GM23338 (cell line): ENCODE results near the gene RUBCN. TPM values are rescaled to one million over a fixed set of nuclear protein-coding genes. Genes with fewer than 3 reads are reported as not detected.
A peak's percentile ranks its signal among the peaks of the same experiment; 100 is the strongest.

ENCODE experiments used
- ATAC-seq: fragments of 200-7000 bp; cut with Tn5 transposase; 3 replicates; pipeline ENCODE4 v1.9.1; 2020
- DNase-seq: peaks from one replicate; pipeline ENCODE4 v3.0.0-alpha.2; 2015; ENCODE audit warnings: low spot score
- H2AFZ ChIP-seq: fragments of 200-600 bp; sonication (generic); 2 replicates; pipeline ENCODE4 v1.8.0; 2016; ENCODE audit warnings: antibody characterized with exemption, mild to moderate bottlenecking, moderate library complexity
- H3F3A ChIP-seq: fragments of 200-600 bp; sonication (generic); replicated peaks from 2 replicates; pipeline ENCODE4 v1.8.0; 2017; ENCODE audit warnings: antibody characterized with exemption, mixed run types, low read depth
- H3K27ac ChIP-seq: fragments of 200-600 bp; sonication (generic); 2 replicates; pipeline ENCODE4 v1.6.1; 2016; ENCODE audit warnings: low read depth
- H3K27me3 ChIP-seq: fragments of 200-600 bp; sonication (generic); 2 replicates; pipeline ENCODE4 v1.8.0; 2016; ENCODE audit warnings: mild to moderate bottlenecking, mixed run types, moderate library complexity; ENCODE audit not compliant: insufficient read depth
- H3K36me3 ChIP-seq: fragments of 200-600 bp; sonication (generic); 2 replicates; pipeline ENCODE4 v1.8.0; 2016; ENCODE audit warnings: mild to moderate bottlenecking; ENCODE audit not compliant: insufficient read depth
- H3K4me1 ChIP-seq: fragments of 200-600 bp; sonication (generic); 2 replicates; pipeline ENCODE4 v1.8.0; 2016; ENCODE audit warnings: mild to moderate bottlenecking, moderate library complexity; ENCODE audit not compliant: insufficient read depth
- H3K4me2 ChIP-seq: fragments of 200-600 bp; sonication (generic); 2 replicates; pipeline ENCODE4 v1.7.1; 2017; ENCODE audit warnings: mixed run types
- H3K4me3 ChIP-seq: fragments of 200-600 bp; sonication (generic); 2 replicates; pipeline ENCODE4 v1.6.1; 2016; ENCODE audit warnings: mixed run types
- H3K79me2 ChIP-seq: fragments of 200-600 bp; sonication (generic); replicated peaks from 2 replicates; pipeline ENCODE4 v1.8.0; 2017; ENCODE audit warnings: mild to moderate bottlenecking; ENCODE audit not compliant: insufficient read depth
- H3K9me2 ChIP-seq: fragments of 200-600 bp; sonication (generic); 2 replicates; pipeline ENCODE4 v1.8.0; 2017; ENCODE audit not compliant: insufficient read depth
- H4K20me1 ChIP-seq: fragments of 200-600 bp; sonication (generic); replicated peaks from 2 replicates; pipeline ENCODE4 v1.8.0; 2017; ENCODE audit warnings: mild to moderate bottlenecking; ENCODE audit not compliant: insufficient read depth
- H3K27ac Mint-ChIP-seq: 2 replicates; pipeline ENCODE4 v1.8.0; 2020; ENCODE audit warnings: inconsistent platforms, mild to moderate bottlenecking, moderate library complexity, mixed read lengths
- H3K27me3 Mint-ChIP-seq: 3 replicates; pipeline ENCODE4 v1.8.0; 2022; ENCODE audit warnings: low read depth, mild to moderate bottlenecking, moderate library complexity, mixed read lengths, inconsistent platforms; ENCODE audit not compliant: insufficient read depth, poor library complexity
- H3K36me3 Mint-ChIP-seq: 3 replicates; pipeline ENCODE4 v1.8.0; 2021; ENCODE audit warnings: low read depth, mild to moderate bottlenecking, inconsistent platforms, moderate library complexity, mixed read lengths
- H3K4me1 Mint-ChIP-seq: 3 replicates; pipeline ENCODE4 v1.8.0; 2020; ENCODE audit warnings: mild to moderate bottlenecking, inconsistent platforms, mixed read lengths
- H3K4me3 Mint-ChIP-seq: 3 replicates; pipeline ENCODE4 v1.8.0; 2021; ENCODE audit warnings: moderate library complexity, mild to moderate bottlenecking, inconsistent platforms, mixed read lengths
- H3K9me3 Mint-ChIP-seq: 3 replicates; pipeline ENCODE4 v1.8.0; 2020; ENCODE audit warnings: moderate library complexity, mild to moderate bottlenecking, inconsistent platforms, mixed read lengths
- CREB1 ChIP-seq: fragments of 250-450 bp; sonication (Bioruptor Pico); IDR thresholded peaks from 2 replicates; pipeline ENCODE4 v1.5.0; 2020; ENCODE audit warnings: low read depth, mild to moderate bottlenecking, moderate library complexity
- EZH2 ChIP-seq: fragments of 200-600 bp; sonication (generic); IDR thresholded peaks from one replicate; pipeline ENCODE4 v1.8.0; 2017; ENCODE audit warnings: antibody characterized with exemption, mild to moderate bottlenecking, low read depth; ENCODE audit not compliant: unreplicated experiment
- EZH2phosphoT487 ChIP-seq: fragments of 200-600 bp; sonication (generic); IDR thresholded peaks from one replicate; pipeline ENCODE4 v1.8.1; 2018; ENCODE audit warnings: antibody characterized with exemption; ENCODE audit not compliant: unreplicated experiment
- JUNB ChIP-seq: IDR thresholded peaks from one replicate; pipeline ENCODE4 v1.6.1; 2016; ENCODE audit warnings: antibody characterized with exemption; ENCODE audit not compliant: unreplicated experiment
- NANOG ChIP-seq: IDR thresholded peaks from 2 replicates; pipeline ENCODE4 v1.6.1; 2016; ENCODE audit warnings: antibody characterized with exemption, borderline replicate concordance
- POLR2AphosphoS5 ChIP-seq: IDR thresholded peaks from 2 replicates; pipeline ENCODE4 v1.6.1; 2016; ENCODE audit warnings: antibody characterized with exemption, low read depth
- STAT1 ChIP-seq: IDR thresholded peaks from one replicate; pipeline ENCODE4 v1.6.1; 2016; ENCODE audit warnings: antibody characterized with exemption; ENCODE audit not compliant: unreplicated experiment
- ZNF114 ChIP-seq: fragments of 250-450 bp; sonication (Bioruptor Pico); IDR thresholded peaks from 2 replicates; pipeline ENCODE4 v1.5.0; 2020; ENCODE audit warnings: mild to moderate bottlenecking, moderate library complexity
- ZNF331 ChIP-seq: fragments of 250-450 bp; sonication (Bioruptor Pico); IDR thresholded peaks from 2 replicates; pipeline ENCODE4 v1.5.0; 2020; ENCODE audit warnings: low read depth, mild to moderate bottlenecking, moderate library complexity
- polyA plus RNA-seq: library from polyadenylated mRNA; unstranded; fragments of >200 nt; fragmentation: Nextera tagmentation; extraction: Ambion mirVana; gene quantifications from 2 replicates; pipeline ENCODE4 v1.2.1, GENCODE V29; 2016
- total RNA-seq: library from RNA; depleted of rRNA; stranded (reverse); fragments of >200 nt; shearing (Covaris generic); gene quantifications from 2 replicates; pipeline ENCODE4 v1.2.3, GENCODE V29; 2014
- TF ChIP-seq, protein P1 (sequence below), 2 experiments: fragments of 200-600 bp in 1 of 2; sonication (generic) in 1 of 2; conservative IDR thresholded peaks; 2 replicates each; pipeline versions ENCODE4 v1.5.1 to v1.6.1; 2016 to 2017; ENCODE audit warnings: antibody characterized with exemption in 2 of 2, low read depth in 2 of 2, mild to moderate bottlenecking in 2 of 2, moderate library complexity in 1 of 2
- TF ChIP-seq, protein P2 (sequence below): fragments of 250-450 bp; sonication (Bioruptor Pico); IDR thresholded peaks from 2 replicates; pipeline ENCODE4 v1.5.0; 2020; ENCODE audit warnings: mild to moderate bottlenecking, moderate library complexity
- TF ChIP-seq, protein P3 (sequence below): IDR thresholded peaks from one replicate; pipeline ENCODE4 v1.6.1; 2018; ENCODE audit warnings: antibody characterized with exemption; ENCODE audit not compliant: unreplicated experiment
- TF ChIP-seq, protein P4 (sequence below): IDR thresholded peaks from 2 replicates; pipeline ENCODE4 v1.6.1; 2016; ENCODE audit warnings: antibody characterized with exemption

The RUBCN gene
- total and polyA plus RNA-seq, 2 experiments from 2014 or later, result 13.1 to 33.2 TPM

DNA sequence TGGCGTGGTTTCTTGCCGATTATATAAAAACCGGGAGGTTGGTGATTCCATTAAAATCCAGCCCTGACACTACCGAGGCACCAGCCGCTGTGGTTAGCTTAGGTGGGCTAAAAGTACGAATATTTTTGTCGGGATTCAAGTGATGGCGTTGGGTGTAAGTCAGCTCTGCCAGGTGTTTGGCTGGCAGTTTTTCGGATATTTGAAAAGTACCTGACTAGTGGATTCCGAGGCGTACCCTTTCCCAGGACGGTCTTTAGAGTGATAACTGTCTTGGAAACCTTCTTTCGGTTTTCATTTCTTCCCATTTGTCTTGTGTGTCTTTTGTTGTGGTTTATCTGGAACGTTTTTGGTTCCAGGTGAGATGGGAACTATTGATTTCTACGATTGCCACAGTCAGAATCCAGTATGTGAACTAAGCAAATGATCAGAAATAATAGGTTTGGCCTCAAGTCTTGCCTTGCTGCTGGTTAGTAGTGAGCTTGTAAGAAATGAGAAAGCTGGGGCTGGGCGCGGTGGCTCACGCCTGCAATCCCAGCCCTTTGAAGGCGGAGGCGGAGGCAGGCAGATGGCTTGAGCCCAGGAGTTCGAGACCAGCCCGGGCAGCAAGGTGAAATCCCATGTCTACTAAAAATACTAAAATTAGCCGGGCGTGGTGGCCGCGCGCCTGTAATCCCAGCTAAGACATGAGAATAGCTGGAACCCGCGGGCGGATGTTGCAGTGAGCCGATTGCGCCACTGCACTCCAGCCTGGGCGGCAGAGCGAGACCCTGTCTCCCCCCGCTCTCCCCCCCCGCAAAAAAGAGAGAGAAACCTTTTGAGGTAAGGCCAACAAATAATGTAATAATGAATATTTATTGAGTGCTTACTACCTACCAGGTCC lies 14.4 kb upstream of the RUBCN start:
- H3K4me3 ChIP-seq, result peak overlapping the region; percentile 91
- H3K27me3 ChIP-seq, result peaks cover 54% of the 10 kb centered on the region
- peaks cover 13% of the 10 kb centered on the region; the same call in 1 of the 2 replicates for H3F3A ChIP-seq
- Mint-ChIP-seq H3K36me3 (no peaks in the 10 kb centered on the region; the same call in 2 of the 3 replicates), H3K27ac (no peak overlapping the region), H3K4me1 (peaks cover 21% of the 10 kb centered on the region), H3K27me3 (peaks cover 23% of the 10 kb centered on the region), H3K4me3 (peak overlapping the region; percentile 94), H3K9me3 (no peaks in the 10 kb centered on the region)
- H3K27ac ChIP-seq, result no peak overlapping the region
- DNase-seq (no peak), ATAC-seq (no peak)
- H3K36me3 ChIP-seq, result no peaks in the 10 kb centered on the region
- H3K4me2 ChIP-seq, result peak overlapping the region; percentile 95
- peaks cover 25% of the 10 kb centered on the region for H3K4me1 ChIP-seq
- peaks cover 33% of the 10 kb centered on the region for H3K79me2 ChIP-seq
- 0 out of 2 replicates have a peak, but pooled peaks cover 5% of the 10 kb centered on the region for H4K20me1 ChIP-seq
- TF ChIP-seq POLR2AphosphoS5 (no peak), EZH2phosphoT487 (no peak), EZH2 (no peak), CREB1 (no peak), NANOG (no peak), JUNB (no peak), ZNF114 (CRISPR knock-in tag) (no peak), STAT1 (no peak), ZNF331 (CRISPR knock-in tag) (no peak)
- TF ChIP-seq, protein P1, sequence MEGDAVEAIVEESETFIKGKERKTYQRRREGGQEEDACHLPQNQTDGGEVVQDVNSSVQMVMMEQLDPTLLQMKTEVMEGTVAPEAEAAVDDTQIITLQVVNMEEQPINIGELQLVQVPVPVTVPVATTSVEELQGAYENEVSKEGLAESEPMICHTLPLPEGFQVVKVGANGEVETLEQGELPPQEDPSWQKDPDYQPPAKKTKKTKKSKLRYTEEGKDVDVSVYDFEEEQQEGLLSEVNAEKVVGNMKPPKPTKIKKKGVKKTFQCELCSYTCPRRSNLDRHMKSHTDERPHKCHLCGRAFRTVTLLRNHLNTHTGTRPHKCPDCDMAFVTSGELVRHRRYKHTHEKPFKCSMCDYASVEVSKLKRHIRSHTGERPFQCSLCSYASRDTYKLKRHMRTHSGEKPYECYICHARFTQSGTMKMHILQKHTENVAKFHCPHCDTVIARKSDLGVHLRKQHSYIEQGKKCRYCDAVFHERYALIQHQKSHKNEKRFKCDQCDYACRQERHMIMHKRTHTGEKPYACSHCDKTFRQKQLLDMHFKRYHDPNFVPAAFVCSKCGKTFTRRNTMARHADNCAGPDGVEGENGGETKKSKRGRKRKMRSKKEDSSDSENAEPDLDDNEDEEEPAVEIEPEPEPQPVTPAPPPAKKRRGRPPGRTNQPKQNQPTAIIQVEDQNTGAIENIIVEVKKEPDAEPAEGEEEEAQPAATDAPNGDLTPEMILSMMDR (conservative IDR thresholded peaks at IDR 0.05; ENCODE audit: low read depth in 2 of 2), result no peak
- TF ChIP-seq, protein P2, sequence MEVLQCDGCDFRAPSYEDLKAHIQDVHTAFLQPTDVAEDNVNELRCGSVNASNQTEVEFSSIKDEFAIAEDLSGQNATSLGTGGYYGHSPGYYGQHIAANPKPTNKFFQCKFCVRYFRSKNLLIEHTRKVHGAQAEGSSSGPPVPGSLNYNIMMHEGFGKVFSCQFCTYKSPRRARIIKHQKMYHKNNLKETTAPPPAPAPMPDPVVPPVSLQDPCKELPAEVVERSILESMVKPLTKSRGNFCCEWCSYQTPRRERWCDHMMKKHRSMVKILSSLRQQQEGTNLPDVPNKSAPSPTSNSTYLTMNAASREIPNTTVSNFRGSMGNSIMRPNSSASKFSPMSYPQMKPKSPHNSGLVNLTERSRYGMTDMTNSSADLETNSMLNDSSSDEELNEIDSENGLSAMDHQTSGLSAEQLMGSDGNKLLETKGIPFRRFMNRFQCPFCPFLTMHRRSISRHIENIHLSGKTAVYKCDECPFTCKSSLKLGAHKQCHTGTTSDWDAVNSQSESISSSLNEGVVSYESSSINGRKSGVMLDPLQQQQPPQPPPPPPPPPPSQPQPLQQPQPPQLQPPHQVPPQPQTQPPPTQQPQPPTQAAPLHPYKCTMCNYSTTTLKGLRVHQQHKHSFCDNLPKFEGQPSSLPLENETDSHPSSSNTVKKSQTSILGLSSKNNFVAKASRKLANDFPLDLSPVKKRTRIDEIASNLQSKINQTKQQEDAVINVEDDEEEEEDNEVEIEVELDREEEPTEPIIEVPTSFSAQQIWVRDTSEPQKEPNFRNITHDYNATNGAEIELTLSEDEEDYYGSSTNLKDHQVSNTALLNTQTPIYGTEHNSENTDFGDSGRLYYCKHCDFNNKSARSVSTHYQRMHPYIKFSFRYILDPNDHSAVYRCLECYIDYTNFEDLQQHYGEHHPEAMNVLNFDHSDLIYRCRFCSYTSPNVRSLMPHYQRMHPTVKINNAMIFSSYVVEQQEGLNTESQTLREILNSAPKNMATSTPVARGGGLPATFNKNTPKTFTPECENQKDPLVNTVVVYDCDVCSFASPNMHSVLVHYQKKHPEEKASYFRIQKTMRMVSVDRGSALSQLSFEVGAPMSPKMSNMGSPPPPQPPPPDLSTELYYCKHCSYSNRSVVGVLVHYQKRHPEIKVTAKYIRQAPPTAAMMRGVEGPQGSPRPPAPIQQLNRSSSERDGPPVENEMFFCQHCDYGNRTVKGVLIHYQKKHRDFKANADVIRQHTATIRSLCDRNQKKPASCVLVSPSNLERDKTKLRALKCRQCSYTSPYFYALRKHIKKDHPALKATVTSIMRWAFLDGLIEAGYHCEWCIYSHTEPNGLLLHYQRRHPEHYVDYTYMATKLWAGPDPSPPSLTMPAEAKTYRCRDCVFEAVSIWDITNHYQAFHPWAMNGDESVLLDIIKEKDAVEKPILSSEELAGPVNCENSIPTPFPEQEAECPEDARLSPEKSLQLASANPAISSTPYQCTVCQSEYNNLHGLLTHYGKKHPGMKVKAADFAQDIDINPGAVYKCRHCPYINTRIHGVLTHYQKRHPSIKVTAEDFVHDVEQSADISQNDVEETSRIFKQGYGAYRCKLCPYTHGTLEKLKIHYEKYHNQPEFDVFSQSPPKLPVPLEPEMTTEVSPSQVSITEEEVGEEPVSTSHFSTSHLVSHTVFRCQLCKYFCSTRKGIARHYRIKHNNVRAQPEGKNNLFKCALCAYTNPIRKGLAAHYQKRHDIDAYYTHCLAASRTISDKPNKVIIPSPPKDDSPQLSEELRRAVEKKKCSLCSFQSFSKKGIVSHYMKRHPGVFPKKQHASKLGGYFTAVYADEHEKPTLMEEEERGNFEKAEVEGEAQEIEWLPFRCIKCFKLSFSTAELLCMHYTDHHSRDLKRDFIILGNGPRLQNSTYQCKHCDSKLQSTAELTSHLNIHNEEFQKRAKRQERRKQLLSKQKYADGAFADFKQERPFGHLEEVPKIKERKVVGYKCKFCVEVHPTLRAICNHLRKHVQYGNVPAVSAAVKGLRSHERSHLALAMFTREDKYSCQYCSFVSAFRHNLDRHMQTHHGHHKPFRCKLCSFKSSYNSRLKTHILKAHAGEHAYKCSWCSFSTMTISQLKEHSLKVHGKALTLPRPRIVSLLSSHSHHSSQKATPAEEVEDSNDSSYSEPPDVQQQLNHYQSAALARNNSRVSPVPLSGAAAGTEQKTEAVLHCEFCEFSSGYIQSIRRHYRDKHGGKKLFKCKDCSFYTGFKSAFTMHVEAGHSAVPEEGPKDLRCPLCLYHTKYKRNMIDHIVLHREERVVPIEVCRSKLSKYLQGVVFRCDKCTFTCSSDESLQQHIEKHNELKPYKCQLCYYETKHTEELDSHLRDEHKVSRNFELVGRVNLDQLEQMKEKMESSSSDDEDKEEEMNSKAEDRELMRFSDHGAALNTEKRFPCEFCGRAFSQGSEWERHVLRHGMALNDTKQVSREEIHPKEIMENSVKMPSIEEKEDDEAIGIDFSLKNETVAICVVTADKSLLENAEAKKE (CRISPR knock-in tag), result no peak
- TF ChIP-seq, protein P3, sequence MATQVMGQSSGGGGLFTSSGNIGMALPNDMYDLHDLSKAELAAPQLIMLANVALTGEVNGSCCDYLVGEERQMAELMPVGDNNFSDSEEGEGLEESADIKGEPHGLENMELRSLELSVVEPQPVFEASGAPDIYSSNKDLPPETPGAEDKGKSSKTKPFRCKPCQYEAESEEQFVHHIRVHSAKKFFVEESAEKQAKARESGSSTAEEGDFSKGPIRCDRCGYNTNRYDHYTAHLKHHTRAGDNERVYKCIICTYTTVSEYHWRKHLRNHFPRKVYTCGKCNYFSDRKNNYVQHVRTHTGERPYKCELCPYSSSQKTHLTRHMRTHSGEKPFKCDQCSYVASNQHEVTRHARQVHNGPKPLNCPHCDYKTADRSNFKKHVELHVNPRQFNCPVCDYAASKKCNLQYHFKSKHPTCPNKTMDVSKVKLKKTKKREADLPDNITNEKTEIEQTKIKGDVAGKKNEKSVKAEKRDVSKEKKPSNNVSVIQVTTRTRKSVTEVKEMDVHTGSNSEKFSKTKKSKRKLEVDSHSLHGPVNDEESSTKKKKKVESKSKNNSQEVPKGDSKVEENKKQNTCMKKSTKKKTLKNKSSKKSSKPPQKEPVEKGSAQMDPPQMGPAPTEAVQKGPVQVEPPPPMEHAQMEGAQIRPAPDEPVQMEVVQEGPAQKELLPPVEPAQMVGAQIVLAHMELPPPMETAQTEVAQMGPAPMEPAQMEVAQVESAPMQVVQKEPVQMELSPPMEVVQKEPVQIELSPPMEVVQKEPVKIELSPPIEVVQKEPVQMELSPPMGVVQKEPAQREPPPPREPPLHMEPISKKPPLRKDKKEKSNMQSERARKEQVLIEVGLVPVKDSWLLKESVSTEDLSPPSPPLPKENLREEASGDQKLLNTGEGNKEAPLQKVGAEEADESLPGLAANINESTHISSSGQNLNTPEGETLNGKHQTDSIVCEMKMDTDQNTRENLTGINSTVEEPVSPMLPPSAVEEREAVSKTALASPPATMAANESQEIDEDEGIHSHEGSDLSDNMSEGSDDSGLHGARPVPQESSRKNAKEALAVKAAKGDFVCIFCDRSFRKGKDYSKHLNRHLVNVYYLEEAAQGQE, result no peak
- TF ChIP-seq, protein P4, sequence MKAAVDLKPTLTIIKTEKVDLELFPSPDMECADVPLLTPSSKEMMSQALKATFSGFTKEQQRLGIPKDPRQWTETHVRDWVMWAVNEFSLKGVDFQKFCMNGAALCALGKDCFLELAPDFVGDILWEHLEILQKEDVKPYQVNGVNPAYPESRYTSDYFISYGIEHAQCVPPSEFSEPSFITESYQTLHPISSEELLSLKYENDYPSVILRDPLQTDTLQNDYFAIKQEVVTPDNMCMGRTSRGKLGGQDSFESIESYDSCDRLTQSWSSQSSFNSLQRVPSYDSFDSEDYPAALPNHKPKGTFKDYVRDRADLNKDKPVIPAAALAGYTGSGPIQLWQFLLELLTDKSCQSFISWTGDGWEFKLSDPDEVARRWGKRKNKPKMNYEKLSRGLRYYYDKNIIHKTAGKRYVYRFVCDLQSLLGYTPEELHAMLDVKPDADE, result no peak
- peak overlapping the region; percentile 95 for H2AFZ ChIP-seq
- H3K9me2 ChIP-seq, result no peaks in the 10 kb centered on the region
